T-cell (primary cell): Measurements from ENCODE around the gene SELENOV. TPM values are rescaled to one million over a fixed set of nuclear protein-coding genes. Genes with fewer than 3 reads are reported as not detected.

Experiments
- ATAC-seq, 4 experiments: fragments of 200-7000 bp in 3 of 4; fragments of 150-1000 bp in 1 of 4; cut with Tn5 transposase; replicated peaks in 1 of 4; 1 replicate in 3 of 4; 2 replicates in 1 of 4; pipeline ENCODE4 v1.10.0; 2021; ENCODE audit warnings: moderate library complexity in 3 of 4, mild to moderate bottlenecking in 2 of 4, moderate number of reproducible peaks in 1 of 4
- CTCF ChIA-PET, 2 donors: fragments of 300-600 bp; sonication (Branson Sonifier 250); formaldehyde crosslinking; loops; one replicate each; lab custom pipeline; 2022; ENCODE audit warnings: antibody characterized with exemption in 2 of 2; lab: Charles Lee
- POLR2A ChIA-PET, 2 donors: fragments of 300-600 bp; sonication (Branson Sonifier 250); formaldehyde crosslinking; loops; one replicate each; lab custom pipeline; 2022; ENCODE audit warnings: antibody characterized with exemption in 2 of 2; lab: Charles Lee
- DNase-seq, 35 experiments: peaks; one replicate each; pipeline versions ENCODE4 v3.0.0 to v3.0.0-alpha.2; 2013 to 2023
- H3K27ac ChIP-seq: one replicate; pipeline ENCODE4 v1.5.1; 2013; ENCODE audit warnings: low read length
- H3K27me3 ChIP-seq, 2 experiments: replicated peaks in 1 of 2; 1 replicate in 1 of 2; 2 replicates in 1 of 2; pipeline versions ENCODE4 v1.6.1 to v1.7.0; 2013; ENCODE audit warnings: low read length in 1 of 2, mixed read lengths in 1 of 2; ENCODE audit not compliant: control insufficient read depth in 2 of 2, insufficient read depth in 2 of 2; ENCODE audit errors: extremely low read depth in 1 of 2
- H3K36me3 ChIP-seq, 2 donors: 1 replicate in 1 of 2; 2 replicates in 1 of 2; pipeline versions ENCODE4 v1.6.1 to v1.7.0; 2013; ENCODE audit warnings: low read length in 1 of 2; ENCODE audit not compliant: control insufficient read depth in 2 of 2, insufficient read depth in 1 of 2; ENCODE audit errors: extremely low read depth in 1 of 2
- H3K4me1 ChIP-seq, 2 experiments: 1 replicate in 1 of 2; 2 replicates in 1 of 2; pipeline versions ENCODE4 v1.6.1 to v1.7.0; 2013; ENCODE audit warnings: low read length in 2 of 2, mixed read lengths in 1 of 2; ENCODE audit not compliant: insufficient read depth in 2 of 2, control insufficient read depth in 1 of 2; ENCODE audit errors: extremely low read depth in 1 of 2
- H3K4me3 ChIP-seq, 2 donors: 1 replicate in 1 of 2; 2 replicates in 1 of 2; pipeline versions ENCODE4 v1.5.1 to v1.7.0; 2013; ENCODE audit warnings: mild to moderate bottlenecking in 2 of 2, low read length in 1 of 2, moderate library complexity in 1 of 2; ENCODE audit not compliant: control insufficient read depth in 1 of 2; ENCODE audit errors: extremely low read depth in 1 of 2
- H3K9me3 ChIP-seq: 2 replicates; pipeline ENCODE4 v1.7.0; 2013
- H3K27ac Mint-ChIP-seq, 2 donors: one replicate each; pipeline ENCODE4 v1.8.0; 2020 to 2021; ENCODE audit warnings: mild to moderate bottlenecking in 2 of 2, mixed read lengths in 2 of 2
- H3K27me3 Mint-ChIP-seq, 2 donors: one replicate each; pipeline ENCODE4 v1.8.0; 2021 to 2022; ENCODE audit warnings: mixed read lengths in 2 of 2
- H3K36me3 Mint-ChIP-seq: one replicate; pipeline ENCODE4 v1.8.0; 2021; ENCODE audit warnings: mixed read lengths
- H3K4me1 Mint-ChIP-seq, 3 donors: one replicate each; pipeline ENCODE4 v1.8.0; 2020 to 2022; ENCODE audit warnings: mixed read lengths in 3 of 3, mild to moderate bottlenecking in 1 of 3
- H3K4me3 Mint-ChIP-seq, 3 donors: one replicate each; pipeline ENCODE4 v1.8.0; 2020 to 2022; ENCODE audit warnings: mild to moderate bottlenecking in 3 of 3, mixed read lengths in 3 of 3, moderate library complexity in 3 of 3
- H3K9me3 Mint-ChIP-seq, 3 donors: one replicate each; pipeline ENCODE4 v1.8.0; 2020 to 2022; ENCODE audit warnings: mixed read lengths in 3 of 3
- WGBS: methylation state at CpG from one replicate; pipeline ENCODE4 v1.1.5; 2013; ENCODE audit warnings: missing lambda C conversion rate; ENCODE audit not compliant: insufficient coverage; 5-methylcytosine and 5-hydroxymethylcytosine counted together
- total RNA-seq, 35 experiments: library from RNA in 6 of 35; stranded (reverse) in 6 of 35; fragments of 120-200 nt in 1 of 35; gene quantifications; one replicate each; pipeline versions ENCODE4 v1.2.1 to v1.2.4 and lab custom pipeline; 2013 to 2026

The SELENOV gene
- not detected for total RNA-seq
- total RNA-seq (2013) = not detected
- 0 to 0.07 (median 0) reads per million in 29 experiments for total RNA-seq (lab: John Stamatoyannopoulos, UW)

DNA sequence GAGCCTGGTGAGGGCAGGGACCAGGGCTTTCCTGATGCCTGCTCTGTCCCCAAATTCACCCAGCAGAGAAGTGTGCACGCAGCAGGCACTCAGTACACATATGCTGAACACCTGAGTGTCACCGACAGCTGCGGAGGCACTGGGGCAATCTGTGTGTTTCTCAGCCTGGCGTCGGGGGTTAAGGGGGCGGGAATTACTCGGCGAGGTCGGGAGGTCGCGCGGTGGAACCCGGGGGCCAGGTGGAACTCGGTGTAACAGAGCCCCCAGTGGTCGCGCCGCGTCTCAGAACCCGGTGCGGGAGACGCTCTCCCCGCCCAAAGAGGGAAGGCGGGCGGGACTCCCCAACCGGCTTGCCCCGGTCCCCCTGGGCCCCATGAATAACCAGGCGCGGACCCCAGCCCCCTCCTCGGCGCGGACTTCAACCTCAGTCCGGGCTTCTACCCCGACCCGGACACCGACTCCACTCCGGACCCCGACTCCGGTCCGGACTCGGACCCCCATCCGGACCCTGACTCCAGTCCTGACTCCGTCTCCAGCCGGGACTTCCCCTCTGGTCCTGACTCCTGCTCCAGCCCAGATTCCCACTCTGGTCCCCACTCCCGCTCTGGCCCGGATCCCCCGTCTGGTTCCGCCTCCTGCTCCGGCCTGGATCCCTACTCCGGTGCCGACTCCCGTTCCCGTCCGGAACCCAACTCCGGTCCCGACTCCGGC lies at the start of gene SELENOV:
SELENOV (plus strand) TSS at position 300 of the 711 bp plus-strand sequence; CDS start at position 374, 74 bp downstream.
- no peaks in the 10 kb centered on the region for H3K9me3 Mint-ChIP-seq
- Histone ChIP-seq H3K27ac (no peak within 1 kb of the TSS), H3K9me3 (no peaks in the 10 kb centered on the region), H3K27me3 (peaks cover 10 to 74% of the 10 kb centered on the region in 2 experiments), H3K4me1 (peaks cover 6 to 17% of the 10 kb centered on the region in 2 experiments), H3K36me3 (no peaks in the 10 kb centered on the region), H3K4me3 (peak within 1 kb of the TSS; percentile 35 to 63)
- H3K36me3 Mint-ChIP-seq = no peaks in the 10 kb centered on the region
- POLR2A ChIA-PET = no interaction called here
- H3K27ac Mint-ChIP-seq = no peak within 1 kb of the TSS
- peaks cover 13 to 15% (median 14%) of the 10 kb centered on the region in 3 donors for H3K4me1 Mint-ChIP-seq
- ATAC-seq (peak; percentile 63 to 78 (median 72)), DNase-seq (peak in 11 of 35 experiments; percentile 10 to 43 (median 23))
- CTCF ChIA-PET = no interaction called here
- H3K27me3 Mint-ChIP-seq = peaks cover 31 to 52% of the 10 kb centered on the region in 2 donors
- 4% methylated on average over 56 of the region's 56 CpGs for WGBS
- peak within 1 kb of the TSS; percentile 68 to 83 (median 75) for H3K4me3 Mint-ChIP-seq

GRCh38 chr19:39465956-39466747 lies 48.8 kb upstream of the SELENOV start:
- DNase-seq = no peak
- ChIA-PET POLR2A (no interaction called here), CTCF (no interaction called here)
- peaks cover 19 to 84% of the 10 kb centered on the region in 2 donors for H3K36me3 ChIP-seq
- no peak overlapping the region for H3K27ac ChIP-seq
- Mint-ChIP-seq H3K27me3 (no peaks in the 10 kb centered on the region), H3K4me1 (peaks cover 0 to 6% (median 0%) of the 10 kb centered on the region in 3 donors), H3K4me3 (no peak overlapping the region), H3K9me3 (no peaks in the 10 kb centered on the region), H3K36me3 (peaks cover 70% of the 10 kb centered on the region), H3K27ac (no peak overlapping the region)
- no peak overlapping the region for H3K4me3 ChIP-seq
- ATAC-seq = no peak
- WGBS = 95% methylated on average over 7 of the region's 18 CpGs
- no peaks in the 10 kb centered on the region for H3K9me3 ChIP-seq
- H3K27me3 ChIP-seq = no peaks in the 10 kb centered on the region
- H3K4me1 ChIP-seq = no peaks in the 10 kb centered on the region

- H3K36me3 Mint-ChIP-seq = peaks cover 72% of the 10 kb centered on the region
- ChIA-PET CTCF (no interaction called here), POLR2A (no interaction called here)
- no peaks in the 10 kb centered on the region for H3K9me3 Mint-ChIP-seq
- no peaks in the 10 kb centered on the region for H3K4me1 ChIP-seq
- no peaks in the 10 kb centered on the region for H3K9me3 ChIP-seq
- ATAC-seq = no peak
- H3K27me3 Mint-ChIP-seq = no peaks in the 10 kb centered on the region
- no peak overlapping the region for H3K27ac Mint-ChIP-seq
- H3K4me3 ChIP-seq = no peak overlapping the region
- DNase-seq = no peak
- peaks cover 22 to 96% of the 10 kb centered on the region in 2 donors for H3K36me3 ChIP-seq
- H3K27ac ChIP-seq = no peak overlapping the region
- peaks cover 0 to 6% (median 0%) of the 10 kb centered on the region in 3 donors for H3K4me1 Mint-ChIP-seq
- H3K4me3 Mint-ChIP-seq = no peak overlapping the region
- WGBS = 100% methylated on average over 7 of the region's 7 CpGs
- H3K27me3 ChIP-seq = no peaks in the 10 kb centered on the region
Measured at GRCh38 chr19:39467941-39468340, 47.0 kb upstream of the SELENOV start.

DNA sequence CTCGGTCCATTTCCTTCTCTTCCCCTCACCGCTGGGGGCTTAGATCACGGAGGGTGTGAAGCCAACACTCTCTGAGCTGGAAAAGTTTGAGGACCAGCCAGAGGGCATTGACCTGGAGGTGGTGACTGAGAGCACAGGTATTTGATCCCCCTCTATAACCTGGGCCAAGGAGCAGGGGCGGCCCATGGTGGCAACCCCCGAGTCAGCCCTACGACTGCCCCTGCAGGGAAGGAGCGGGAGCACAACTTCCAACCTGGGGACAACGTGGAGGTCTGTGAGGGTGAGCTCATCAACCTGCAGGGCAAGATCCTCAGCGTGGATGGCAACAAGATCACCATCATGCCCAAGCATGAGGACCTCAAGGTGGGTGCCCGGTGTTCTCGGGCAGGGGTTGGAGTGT lies 45.9 kb upstream of the SELENOV start:
- Histone ChIP-seq H3K36me3 (peaks cover 26 to 99% of the 10 kb centered on the region in 2 donors), H3K9me3 (no peaks in the 10 kb centered on the region), H3K27ac (no peak overlapping the region), H3K4me3 (no peak overlapping the region), H3K27me3 (no peaks in the 10 kb centered on the region), H3K4me1 (no peaks in the 10 kb centered on the region)
- ATAC-seq (no peak), DNase-seq (no peak)
- 100% methylated on average over 2 of the region's 11 CpGs for WGBS
- Mint-ChIP-seq H3K9me3 (no peaks in the 10 kb centered on the region), H3K27me3 (no peaks in the 10 kb centered on the region), H3K4me3 (no peak overlapping the region), H3K36me3 (peaks cover 69% of the 10 kb centered on the region), H3K4me1 (peaks cover 0 to 8% (median 0%) of the 10 kb centered on the region in 3 donors), H3K27ac (no peak overlapping the region)
- ChIA-PET CTCF (interaction anchor here in 1 of 2 donors (1.4 kb wide), 1 partner anchor 11 kb away, joined by 3 read pairs; the partner anchor contains the start of gene TIMM50), POLR2A (no interaction called here)

DNA sequence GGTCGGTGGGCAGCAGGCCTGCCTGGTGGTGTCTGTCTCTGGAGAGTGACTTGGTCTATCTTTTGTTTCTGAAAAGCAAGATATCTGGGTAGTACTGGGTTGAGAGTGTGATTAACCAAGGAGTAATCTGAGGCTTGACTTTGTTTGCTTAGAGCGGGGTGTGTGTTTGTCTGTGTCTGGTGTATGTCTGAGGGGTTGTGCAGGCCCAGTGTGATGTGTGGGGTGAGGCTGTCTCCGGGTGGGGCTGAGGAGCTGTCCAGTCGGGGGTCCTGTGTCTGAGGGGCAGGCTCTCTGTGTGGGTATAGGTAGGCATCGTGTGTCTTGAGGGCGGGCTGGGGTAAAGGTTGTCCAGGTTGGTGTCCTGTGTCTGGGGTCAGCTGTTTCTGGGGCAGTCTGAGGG lies 45.4 kb upstream of the SELENOV start:
- peak overlapping the region in 1 of 2 donors; percentile 24 for H3K27ac Mint-ChIP-seq
- H3K36me3 Mint-ChIP-seq = peaks cover 73% of the 10 kb centered on the region
- H3K27me3 Mint-ChIP-seq = no peaks in the 10 kb centered on the region
- no peaks in the 10 kb centered on the region for H3K9me3 ChIP-seq
- WGBS = 98% methylated on average over 6 of the region's 6 CpGs
- no peak for ATAC-seq
- peaks cover 0 to 13% (median 0%) of the 10 kb centered on the region in 3 donors for H3K4me1 Mint-ChIP-seq
- peaks cover 29 to 99% of the 10 kb centered on the region in 2 donors for H3K36me3 ChIP-seq
- H3K4me3 ChIP-seq = no peak overlapping the region
- no peak overlapping the region for H3K4me3 Mint-ChIP-seq
- CTCF ChIA-PET = interaction anchor here in 1 of 2 donors (1.4 kb wide), 1 partner anchor 11 kb away, joined by 3 read pairs; the partner anchor contains the start of gene TIMM50
- DNase-seq = no peak
- POLR2A ChIA-PET = interaction anchor here in 1 of 2 donors (0.5 kb wide), 1 partner anchor 1059 kb away, joined by 4 read pairs; no protein-coding TSS in a partner anchor
- no peaks in the 10 kb centered on the region for H3K4me1 ChIP-seq
- no peaks in the 10 kb centered on the region for H3K9me3 Mint-ChIP-seq
- no peak overlapping the region for H3K27ac ChIP-seq
- no peaks in the 10 kb centered on the region for H3K27me3 ChIP-seq

- H3K9me3 ChIP-seq = no peaks in the 10 kb centered on the region
- H3K4me3 ChIP-seq = no peak overlapping the region
- POLR2A ChIA-PET = no interaction called here
- DNase-seq (no peak), ATAC-seq (no peak)
- H3K9me3 Mint-ChIP-seq = no peaks in the 10 kb centered on the region
- peaks cover 30 to 97% of the 10 kb centered on the region in 2 donors for H3K36me3 ChIP-seq
- H3K4me1 ChIP-seq = no peaks in the 10 kb centered on the region
- no peak overlapping the region for H3K4me3 Mint-ChIP-seq
- H3K27ac ChIP-seq = no peak overlapping the region
- H3K27me3 Mint-ChIP-seq = no peaks in the 10 kb centered on the region
- H3K27me3 ChIP-seq = no peaks in the 10 kb centered on the region
- no peak overlapping the region for H3K27ac Mint-ChIP-seq
- H3K36me3 Mint-ChIP-seq = peaks cover 70% of the 10 kb centered on the region
- CTCF ChIA-PET = no interaction called here
- H3K4me1 Mint-ChIP-seq = peaks cover 0 to 14% (median 0%) of the 10 kb centered on the region in 3 donors
- 73% methylated on average over 3 of the region's 7 CpGs for WGBS
Measured at GRCh38 chr19:39470724-39471339, 44.1 kb upstream of the SELENOV start.
